Suppressor macrophage treated with lipopolysaccharide for 1 hour (primary cell): ENCODE measurements around the gene ZFP69.

Source experiments
- DNase-seq, 3 donors: peaks; one replicate each; pipeline ENCODE4 v3.0.0-alpha.2; 2020 to 2022

The ZFP69 gene

DNA sequence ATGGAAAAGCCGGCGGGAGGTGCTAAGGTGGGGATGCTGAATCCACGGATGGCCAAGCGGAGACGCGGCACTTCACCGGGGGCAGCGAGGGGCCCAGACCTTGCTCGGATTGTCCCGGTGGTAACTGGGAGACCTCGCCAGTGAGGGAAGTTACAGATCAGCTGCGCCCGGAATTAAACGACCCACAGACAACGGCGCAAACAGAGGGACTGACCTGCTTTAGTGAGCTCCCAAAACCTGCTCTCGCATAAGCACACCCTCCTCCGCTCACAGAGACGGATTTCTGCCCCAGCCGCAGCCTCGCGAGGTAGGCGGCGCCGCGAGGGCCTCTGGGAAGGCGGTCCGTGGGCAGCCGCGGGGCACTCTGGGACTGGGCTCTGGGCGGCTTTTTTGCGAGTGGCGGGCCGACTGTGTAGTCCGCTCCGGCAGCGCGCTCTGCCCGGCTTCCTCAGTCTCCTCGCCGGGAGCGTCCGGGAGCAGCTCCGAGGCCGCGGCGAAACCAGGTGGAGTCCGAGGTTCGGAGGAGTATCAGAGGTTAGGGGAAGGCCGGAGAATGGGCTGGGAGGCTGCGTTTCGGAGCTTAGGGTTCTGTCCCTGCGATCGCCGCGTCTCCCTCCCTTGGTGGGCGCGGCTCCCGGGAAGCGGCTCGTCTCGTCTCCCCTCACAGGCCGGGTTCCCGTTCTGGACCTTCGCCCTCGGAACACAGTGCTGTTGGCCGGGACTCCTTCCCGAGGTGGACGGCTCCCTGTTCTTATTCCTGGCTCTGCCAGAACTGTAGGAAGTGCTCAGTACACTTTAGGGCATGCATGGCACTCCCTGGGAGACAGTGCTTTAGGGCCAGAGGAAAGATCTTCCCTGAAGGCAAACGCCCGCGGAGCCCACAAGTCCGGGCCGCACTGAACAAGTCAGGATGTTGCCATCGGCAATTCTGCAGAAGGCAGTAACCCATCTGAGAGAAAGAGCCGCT, 31.6 kb downstream of the ZFP69 start, which contains the start of gene EXO5:
EXO5 (plus strand) TSS at position 393 of the 967 bp plus-strand sequence. CDS start 5,778 bp downstream, outside the sequence.
- peak; percentile 80 to 92 (median 89) for DNase-seq

DNA sequence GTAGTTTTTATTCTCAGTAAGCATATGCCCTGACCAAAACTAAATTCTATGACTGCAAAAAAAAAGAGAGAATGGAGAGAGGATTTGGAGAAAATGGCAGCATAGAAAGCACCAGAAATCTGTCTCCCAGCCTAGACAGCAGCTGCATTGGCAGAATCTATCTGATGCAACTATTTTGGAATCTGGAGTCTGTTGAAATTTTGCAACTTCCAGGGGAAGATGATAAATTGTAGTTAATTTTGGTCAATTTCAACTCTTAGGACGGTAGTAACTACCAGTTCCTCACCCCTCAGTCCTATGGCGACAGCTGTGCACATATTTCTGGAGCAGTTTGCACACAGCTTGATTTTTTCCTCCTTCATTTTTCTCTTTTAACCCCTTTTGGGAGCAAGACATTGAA, 42.4 kb downstream of the ZFP69 start:
- no peak for DNase-seq

DNA sequence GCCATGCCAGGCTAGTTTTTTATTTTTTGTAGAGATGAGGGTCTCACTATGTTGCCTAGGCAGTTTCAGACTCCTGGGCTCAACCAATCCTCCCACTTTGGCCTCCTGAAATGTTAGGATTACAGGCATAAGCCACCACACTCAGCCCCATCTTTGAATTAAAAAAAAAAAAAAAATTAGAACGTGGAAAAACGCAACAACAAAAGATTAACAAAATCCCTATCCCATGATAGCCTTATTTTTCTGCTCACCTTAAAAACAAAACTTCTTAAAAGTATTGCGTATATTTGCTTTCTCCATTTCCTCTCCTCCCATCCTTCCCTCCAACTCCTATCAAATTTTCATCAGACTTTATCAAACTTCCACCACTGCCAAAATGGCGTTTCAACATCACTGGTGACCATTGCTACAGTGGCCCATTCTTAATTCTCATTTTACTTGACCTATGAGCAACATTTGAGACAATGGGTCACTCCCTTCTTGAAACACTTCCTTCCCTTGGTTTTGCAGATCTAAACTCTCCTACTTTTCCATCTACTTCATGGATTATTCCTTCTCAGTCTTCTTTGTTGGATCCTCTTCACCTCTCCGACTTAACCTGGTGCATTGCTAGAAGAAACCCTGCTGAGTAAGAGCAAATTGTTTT, 53.8 kb downstream of the ZFP69 start:
- peak; percentile 29 to 54 (median 49) for DNase-seq

DNA sequence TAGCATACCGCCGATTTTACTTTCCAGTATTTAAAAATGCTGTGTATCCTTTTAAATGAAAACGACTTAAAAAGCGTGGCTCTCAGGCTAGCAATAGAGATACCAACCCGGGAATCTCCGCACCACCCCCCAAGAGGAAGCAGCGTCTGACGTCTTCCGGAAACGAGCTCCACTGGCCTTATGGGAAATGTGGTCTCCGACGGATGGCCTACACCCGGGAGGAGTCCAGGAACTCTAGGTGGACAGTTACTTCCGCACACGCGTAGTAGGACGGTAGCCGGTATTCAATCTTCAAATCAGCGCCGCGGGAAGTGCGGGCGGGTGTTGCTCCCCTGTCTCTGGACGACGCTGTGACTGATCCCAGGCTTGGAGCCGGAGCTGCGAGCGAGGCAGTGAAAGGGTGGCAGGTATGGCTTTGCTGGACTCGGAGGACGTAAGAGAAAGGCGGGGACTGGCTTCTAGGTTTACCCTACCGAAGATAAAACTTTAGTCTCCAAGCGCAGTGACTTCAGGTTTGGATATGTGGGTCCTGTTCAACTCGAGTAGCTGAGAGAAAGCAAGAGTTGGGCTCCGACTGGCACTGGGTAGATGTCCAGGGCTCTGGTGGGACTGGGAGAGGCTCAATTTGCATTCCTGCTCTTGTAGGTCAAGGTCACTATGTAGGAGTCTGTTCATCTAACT, 54.4 kb downstream of the ZFP69 start, which contains the start of gene ZNF684:
ZNF684 (plus strand) TSS at position 257 of the 681 bp plus-strand sequence. CDS start 1,530 bp downstream, outside the sequence.
- DNase-seq = peak; percentile 95 to 97 (median 96)

DNA sequence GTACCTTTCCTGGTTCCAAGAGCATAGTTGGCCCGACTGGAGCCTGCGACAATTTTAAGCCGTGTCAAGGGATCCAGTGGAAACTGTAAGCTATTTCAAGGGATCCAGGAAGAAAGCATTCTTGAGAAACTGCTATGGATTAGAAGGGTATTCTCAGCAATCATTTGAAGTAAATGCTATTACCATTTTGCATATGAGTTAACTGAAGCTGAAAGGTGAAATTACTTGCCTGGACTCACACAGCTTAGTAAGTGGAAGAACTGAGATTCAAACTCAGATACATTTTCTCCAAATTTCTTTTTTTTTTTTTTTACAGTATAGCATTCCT, 54.9 kb downstream of the ZFP69 start:
- no peak for DNase-seq

DNA sequence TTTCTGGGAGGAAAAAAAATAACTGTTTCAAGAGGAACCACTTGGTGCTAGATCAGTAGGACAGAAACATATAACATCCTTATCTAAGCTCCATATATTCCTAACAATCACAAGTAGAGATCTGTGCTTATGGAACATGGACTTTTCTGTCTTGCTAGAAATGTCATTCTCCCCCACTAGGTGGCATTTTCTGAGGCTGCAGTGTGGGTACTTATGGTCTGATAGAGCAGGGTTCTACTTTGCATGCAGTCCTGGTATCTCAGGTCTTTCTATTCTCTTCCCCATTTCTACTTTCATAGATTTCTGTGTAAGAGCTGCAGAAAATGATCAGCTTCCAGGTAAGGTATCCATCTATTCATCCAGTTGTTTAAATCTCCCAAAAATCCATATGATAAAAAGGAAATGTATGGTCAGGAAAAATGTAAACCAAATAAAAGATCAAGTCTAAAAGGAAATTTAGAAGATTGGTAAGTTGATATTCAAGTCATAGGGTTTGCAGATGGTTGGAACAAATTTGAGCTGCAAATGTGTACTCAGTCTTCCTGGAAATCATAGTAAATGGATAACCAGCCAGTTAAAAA, 55.8 kb downstream of the ZFP69 start:
- DNase-seq = peak; percentile 64 to 69 (median 65)

DNA sequence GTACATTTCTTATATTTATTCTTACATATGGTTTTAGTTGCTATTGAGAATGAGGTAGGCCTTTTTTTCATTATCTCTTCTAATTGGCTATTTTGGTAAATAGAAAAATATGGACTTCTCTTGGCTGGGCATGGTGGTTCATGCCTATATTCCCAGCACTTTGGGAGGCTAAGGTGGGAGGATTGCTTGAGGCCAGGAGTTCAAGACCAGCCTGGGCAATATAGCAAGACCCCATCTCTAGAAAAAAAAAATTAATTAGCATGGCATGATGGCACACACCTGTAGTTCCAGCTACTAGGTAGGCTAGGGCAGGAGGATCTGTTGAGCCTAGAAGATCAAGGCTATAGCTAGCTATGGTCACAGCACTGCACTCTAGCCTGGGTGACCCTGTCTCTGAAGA, 57.5 kb downstream of the ZFP69 start:
- no peak for DNase-seq

DNA sequence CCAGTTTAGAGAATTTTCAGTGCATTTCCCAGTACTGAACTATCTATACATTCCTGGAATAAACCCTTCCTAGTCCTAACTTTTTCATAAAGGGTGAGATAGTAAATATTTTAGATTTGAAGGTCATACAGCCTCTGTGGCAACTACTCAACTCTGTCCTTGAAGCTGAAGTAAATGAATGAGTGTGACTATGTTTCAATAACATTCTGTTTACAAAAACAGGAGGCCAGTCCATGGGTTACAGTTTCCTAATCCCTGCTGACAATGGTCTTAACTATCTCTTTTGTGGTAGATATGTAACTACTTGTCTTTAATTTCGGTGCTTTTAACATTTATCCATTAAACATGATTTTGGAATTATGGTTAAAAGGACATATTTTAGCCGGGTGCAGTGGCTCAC, 58.6 kb downstream of the ZFP69 start:
- DNase-seq = no peak

DNA sequence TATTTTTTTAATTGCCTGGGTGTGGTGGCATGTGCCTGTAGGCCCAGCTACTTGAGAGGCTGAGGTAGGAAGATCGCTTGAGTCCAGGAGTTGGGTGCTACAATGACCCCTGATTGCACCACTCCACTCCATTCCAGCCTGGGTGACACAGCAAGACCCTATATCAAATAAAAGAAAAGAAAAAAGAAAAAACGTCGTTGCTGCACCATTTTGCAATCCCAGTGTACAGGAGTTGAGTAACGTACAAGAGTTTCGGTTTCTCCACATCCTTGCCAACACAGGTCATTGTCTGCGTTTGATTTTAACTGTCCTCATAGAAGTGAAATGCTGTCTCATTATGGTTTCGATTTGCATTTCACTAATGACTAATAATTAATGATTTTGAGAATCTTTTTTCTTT, 62.2 kb downstream of the ZFP69 start:
- DNase-seq = peak; percentile 54 to 81 (median 59)
